NOMO-1 treated with DMSO at 0.1 percent for 48 hours (cell line): Measurements from ENCODE around the gene RCC1.
"Not testable (repeated sequence)": the region's sequence is repeated elsewhere in the genome, so short reads cannot be mapped to it uniquely, and the experiment has no call there.

Experiments
- DNase-seq: peaks from one replicate; lab custom pipeline; 2025; ENCODE audit not compliant: unreplicated experiment; lab: John Stamatoyannopoulos, UW

The RCC1 gene

DNA sequence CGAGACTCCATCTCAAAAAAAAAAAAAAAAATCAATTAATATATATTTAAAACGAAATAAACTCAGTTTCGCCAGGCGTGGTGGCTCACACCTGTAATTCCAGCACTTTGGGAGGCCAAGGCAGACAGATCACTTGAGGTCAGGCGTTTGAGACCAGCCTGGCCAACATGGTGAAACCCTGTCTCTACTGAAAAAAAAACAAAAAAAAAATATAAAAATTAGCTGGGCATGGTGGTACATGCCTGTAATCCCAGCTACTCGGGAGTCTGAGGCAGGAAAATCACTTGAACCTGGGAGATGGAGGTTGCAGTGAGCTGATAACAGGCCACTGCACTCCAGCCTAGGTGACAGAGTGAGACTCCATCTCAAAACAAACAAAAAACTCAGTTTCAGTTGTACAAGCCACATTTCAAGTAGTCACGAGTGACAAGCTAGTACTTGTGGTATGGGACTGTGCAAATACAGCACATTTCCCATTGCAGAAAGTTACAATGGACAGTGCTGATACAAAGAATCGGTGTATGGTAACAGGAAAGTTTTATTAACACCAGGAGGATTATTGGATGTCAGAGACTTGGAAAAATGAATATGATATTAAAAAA lies 35.7 kb downstream of the RCC1 start:
- DNase-seq, result not testable (repeated sequence)

DNA sequence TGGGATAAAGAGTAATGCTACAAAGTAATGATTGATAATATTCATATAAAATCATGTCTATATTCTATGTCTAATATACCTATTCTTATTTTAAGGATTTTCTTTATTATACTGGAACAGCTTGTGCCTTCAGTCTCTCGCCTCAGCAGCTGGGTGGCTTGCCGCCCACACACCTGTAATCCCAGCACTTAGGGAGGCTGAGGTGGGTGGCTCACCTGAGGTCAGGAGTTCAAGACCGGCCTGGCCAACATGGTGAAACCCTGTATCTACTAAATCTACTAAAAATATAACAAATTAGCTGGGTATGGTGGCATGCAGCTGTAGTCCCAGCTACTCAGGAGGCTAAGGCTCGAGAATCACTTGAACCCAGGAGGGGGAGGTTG lies 39.4 kb downstream of the RCC1 start:
- no peak for DNase-seq

GRCh38 chr1:28548318-28548717 lies 42.5 kb downstream of the RCC1 start:
- DNase-seq, result no peak

DNA sequence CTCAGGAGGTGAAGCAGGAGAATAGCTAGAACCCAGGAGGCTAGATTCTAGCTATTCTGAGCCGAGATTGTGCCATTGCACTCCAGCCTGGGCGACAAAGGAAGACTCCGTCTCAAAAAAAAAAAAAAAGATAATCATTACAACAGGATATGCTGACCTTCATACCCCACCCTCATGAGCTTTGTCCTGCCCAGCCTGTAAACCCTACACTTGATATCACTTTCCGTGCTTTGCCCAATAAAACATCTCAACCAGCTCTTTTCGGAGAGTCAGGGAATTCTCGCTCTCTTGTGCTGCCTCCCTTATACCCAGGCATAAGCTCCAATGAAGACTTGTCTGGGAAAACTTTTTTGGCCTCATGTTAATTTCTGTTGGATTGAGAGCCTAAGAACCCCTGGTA lies 45.5 kb downstream of the RCC1 start:
- no peak for DNase-seq

GRCh38 chr1:28552758-28553663 lies 47.2 kb downstream of the RCC1 start, which contains the start of gene TRNAU1AP:
Gene TRNAU1AP (plus strand): TSS chr1:28553085. CDS start chr1:28553111, 26 bp downstream.
- DNase-seq, result peak; percentile 94

DNA sequence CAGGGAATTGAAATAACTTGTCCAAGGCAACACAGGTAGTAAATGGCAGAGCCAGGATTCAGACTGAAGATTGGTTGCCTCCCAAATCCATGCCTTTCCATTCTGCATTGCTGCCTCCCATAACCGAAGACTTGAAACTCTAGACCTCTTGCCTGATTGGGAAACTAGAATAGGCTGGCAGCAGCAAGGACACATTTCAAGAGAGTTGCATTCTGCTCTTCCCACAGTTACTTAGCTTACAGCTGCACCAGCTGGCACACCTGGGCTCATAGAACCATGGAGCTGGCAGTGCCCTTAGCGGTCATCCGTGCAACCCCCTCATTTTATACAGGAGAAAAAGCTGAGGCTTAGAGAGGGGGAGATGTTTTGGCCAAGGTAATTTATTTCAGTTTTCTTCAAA lies 55.0 kb downstream of the RCC1 start:
- no peak for DNase-seq

GRCh38 chr1:28564310-28564709 lies 58.5 kb downstream of the RCC1 start:
- DNase-seq, result no peak

DNA sequence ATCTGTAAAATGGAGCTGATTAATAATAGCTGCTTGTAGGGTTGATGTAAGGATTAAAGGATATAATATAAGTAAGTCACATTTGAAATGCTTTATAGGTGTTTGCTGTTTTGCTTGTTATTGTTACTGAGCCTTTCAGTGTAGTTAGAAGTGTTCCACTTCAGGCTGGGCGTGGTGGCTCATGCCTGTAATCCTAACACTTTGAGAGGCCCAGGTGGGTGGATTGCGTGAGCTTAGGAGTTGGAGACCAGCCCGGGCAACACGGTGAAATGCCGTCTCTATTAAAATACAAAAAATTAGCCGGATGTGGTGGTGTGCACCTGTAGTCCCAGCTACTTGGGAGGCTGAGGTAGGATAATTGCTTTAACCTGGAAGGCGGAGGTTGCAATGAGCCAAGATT lies 59.2 kb downstream of the RCC1 start:
- no peak for DNase-seq

GRCh38 chr1:28565726-28566125 lies 59.9 kb downstream of the RCC1 start:
- no peak for DNase-seq

GRCh38 chr1:28566931-28567330 lies 61.1 kb downstream of the RCC1 start:
- DNase-seq, result no peak

- DNase-seq, result no peak
These were observed 66.1 kb downstream of the RCC1 start for GRCh38 chr1:28571911-28572310.

DNA sequence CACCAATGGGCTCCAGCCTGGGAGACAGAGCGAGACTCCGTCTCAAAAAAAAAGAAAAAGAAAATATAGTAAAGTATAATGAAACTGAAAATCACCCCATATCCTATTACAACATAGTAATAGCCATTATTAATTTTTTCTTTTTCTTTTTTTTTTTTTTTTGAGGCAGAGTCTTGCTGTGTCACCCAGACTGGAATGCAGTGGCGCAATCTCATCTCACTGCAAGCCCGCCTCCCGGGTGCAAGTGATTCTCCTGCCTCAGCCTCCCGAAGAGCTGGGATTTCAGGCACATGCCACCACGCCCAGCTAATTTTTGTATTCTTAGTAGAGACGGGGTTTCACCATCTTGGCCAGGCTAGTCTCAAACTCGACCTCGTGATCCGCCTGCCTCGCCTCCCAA lies 67.0 kb downstream of the RCC1 start:
- not testable (repeated sequence) for DNase-seq

DNA sequence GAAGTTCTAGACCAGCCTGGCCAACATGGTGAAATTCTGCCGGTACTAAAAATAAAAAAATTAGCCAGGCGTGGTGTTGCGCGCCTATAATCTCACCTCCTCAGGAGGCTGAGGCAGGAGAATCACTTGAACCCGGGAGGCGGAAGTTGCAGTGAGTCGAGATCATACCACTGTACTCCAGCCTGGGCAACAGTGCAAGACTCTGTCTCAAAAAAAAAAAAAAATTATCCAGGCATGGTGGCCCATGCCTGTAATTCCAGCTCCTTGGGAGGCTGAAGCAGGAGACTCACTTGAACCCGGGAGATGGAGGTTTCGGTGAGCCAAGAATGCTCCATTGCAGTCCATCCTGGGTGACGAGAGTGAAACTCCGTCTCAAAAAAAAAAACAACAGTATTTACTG lies 67.7 kb downstream of the RCC1 start:
- no peak for DNase-seq

- no peak for DNase-seq
These were observed 71.3 kb downstream of the RCC1 start for GRCh38 chr1:28577052-28577678.

DNA sequence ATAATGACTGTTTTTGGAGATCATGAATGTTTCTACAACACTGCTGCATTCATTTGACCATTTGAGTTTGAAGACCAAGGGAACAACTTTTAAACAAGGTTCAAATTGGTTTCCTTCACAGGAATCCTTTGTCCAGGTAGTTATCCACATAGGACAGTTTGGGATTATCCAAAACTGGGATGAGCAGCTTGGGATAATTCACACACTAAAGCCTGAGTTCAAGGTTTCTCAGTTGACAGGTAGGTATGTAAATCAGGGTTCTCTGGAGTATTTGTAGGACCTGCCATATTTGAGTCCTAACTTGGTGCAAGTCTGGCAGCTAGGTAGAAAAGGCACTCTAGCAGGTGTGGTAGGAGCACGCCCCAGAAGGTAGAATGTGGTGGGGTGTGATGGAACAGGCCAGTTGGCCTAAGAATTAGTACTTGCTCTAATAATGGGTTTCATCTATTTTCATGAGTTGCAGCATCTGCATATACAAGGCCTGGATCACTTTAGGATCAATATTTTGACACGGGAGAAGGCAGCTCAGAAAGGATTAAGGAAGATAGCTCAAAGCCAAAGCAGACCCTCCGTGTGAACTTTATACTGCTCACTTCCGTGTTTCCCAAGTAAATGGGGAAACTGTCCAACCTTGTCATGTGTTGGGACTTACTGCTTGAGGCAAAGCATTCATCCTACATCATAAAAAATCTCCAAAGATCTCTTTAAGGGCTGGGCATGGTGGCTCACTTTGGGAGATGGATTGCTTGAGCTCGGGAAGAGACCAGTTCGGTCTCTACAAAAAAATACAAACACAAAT lies 72.1 kb downstream of the RCC1 start:
- DNase-seq, result peak; percentile 10

DNA sequence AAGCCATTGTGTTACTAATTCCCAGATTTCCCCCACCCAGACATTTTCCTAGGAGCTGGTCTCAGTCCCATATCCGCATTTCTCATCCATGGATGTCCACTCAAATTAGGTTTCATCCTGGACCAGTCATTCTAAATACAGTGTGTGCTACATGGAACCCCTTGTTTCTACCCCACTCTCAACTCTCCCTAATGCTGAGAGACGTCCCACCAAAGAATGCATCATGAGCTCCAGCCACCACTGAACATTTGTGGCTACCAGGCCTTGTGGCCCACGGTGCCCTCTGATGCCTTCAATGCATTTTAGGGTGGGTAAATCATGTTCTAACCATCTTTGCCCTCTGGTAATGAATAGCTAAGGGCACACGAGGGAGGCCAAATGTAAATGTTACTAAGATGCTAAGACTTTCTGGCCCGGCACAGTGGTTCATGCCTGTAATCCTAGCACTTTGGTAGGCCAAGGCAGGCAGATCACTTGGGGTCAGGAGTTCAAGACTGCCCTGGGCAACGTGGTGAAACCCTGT lies 72.9 kb downstream of the RCC1 start:
- DNase-seq, result no peak

DNA sequence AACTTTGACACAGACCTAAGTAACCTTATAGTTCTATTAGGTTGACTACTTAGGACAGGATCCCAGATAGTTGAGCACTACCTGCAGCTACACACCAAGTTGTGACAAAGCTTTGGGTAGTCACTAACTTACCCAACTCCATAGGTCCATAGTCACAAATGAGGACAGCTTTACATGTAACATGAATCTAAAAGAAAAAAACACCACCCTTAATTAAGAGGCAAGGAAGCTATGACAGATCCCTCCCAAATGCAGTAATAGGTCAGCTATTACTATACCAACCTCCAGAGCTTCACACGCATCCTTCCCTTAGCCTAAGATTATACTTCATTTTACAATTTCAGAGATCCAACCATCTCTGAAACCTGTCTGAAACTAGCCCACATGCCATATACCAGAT lies 73.6 kb downstream of the RCC1 start:
- no peak for DNase-seq

- DNase-seq, result peak; percentile 58
These were observed 75.1 kb downstream of the RCC1 start for GRCh38 chr1:28580722-28581530.

DNA sequence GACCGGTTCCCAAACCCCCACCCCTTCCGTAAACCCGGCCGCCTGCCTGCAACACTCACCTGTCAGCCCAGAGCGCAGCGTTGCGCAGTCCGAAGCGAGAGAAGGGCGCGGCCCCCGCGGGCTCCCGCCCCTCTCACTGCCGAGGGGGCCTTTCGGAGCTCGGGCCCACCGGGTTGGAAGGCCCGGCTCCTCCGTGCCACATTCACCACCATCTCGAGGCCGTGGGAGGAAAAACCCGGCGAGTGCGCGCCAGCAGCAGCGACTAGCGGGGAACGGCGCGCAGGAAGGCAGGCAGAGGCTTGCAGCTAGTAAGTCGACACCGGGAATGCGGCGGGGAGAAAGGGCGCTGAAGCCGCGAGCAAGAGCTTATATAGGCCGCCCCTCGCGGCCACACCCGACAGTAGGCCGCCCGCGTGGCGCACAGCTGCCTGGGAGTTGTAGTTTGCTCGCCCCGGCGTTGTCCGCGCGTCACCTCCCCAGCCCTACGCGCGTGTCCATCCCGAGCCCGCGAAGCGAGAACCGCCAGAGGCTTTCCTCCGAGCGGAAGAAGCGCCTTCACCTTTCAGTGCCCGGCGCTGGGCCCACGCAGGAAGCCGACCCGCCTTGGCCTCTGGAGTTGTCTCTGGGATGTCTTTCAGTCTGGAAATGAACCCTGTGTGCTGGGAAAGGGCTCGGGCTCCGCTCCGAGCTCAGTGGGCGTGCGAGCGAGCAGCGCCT lies 75.8 kb downstream of the RCC1 start:
- DNase-seq, result peak; percentile 94

- no peak for DNase-seq
These were observed 76.4 kb downstream of the RCC1 start for GRCh38 chr1:28582248-28582615.
